GM21737 (cell line): Measurements from ENCODE around the gene CHCHD4.

Source experiments
- ATAC-seq: cut with Tn5 transposase; IDR thresholded peaks from one replicate; pipeline ENCODE4 v1.9.1; 2021; ENCODE audit warnings: mild to moderate bottlenecking, moderate library complexity; ENCODE audit not compliant: unreplicated experiment

The CHCHD4 gene

DNA sequence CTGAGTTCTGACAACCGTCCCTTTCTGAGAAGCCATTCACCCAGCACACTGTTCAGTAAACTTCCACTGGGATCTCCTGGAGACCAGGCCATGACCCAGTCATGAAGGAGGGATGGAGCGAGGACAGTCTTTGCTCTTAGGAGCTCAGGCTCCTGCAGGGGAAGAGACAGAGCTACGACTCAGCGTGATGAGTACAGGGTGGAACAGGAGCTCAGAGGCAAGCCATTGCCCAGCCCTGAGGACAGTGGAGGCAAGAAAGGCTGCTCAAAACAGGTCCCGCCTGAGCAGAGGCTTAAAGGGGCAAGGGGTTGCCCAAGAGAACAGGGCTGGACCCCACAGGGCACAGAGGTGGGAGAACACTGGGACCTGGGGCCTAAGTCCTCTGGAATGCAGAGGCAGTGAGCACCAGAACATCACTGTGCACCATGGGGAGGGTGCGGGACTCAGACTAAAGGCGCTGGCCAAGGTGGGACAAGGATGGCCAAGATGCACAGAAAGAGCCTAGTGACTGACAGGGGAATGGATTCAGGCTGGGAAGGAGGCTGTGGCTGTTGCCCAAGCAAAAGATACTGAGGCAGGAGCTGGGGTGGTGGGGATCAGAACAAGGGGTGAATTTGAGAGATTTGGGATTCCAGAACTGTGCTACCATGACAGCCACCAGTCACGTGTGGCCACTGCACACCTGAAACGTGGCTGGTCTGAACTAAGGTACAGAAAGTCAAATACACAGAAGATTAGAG, 26.0 kb upstream of the CHCHD4 start:
- ATAC-seq, result no peak

DNA sequence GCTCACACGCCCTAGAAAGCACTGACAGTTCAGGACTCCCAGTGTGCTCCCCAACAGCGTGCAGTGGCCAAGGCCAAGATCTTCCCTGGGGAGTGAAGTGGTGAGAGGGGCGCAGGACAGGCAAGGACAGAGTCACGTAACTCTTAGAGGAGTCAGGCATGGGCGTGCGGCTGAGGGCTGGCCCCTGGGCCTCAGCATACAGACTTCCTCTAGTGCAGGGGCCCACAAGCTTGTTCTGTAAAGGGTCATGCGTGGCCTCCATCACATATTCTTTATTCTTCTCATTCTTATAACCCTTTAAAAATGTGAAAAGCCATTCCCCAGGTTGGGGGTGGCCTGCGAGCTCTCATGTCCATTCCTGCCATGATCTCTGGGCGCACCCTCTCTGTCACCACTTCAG, 25.4 kb upstream of the CHCHD4 start:
- ATAC-seq, result no peak

GRCh38 chr3:14148041-14148985, 23.6 kb upstream of the CHCHD4 start:
- no peak for ATAC-seq

DNA sequence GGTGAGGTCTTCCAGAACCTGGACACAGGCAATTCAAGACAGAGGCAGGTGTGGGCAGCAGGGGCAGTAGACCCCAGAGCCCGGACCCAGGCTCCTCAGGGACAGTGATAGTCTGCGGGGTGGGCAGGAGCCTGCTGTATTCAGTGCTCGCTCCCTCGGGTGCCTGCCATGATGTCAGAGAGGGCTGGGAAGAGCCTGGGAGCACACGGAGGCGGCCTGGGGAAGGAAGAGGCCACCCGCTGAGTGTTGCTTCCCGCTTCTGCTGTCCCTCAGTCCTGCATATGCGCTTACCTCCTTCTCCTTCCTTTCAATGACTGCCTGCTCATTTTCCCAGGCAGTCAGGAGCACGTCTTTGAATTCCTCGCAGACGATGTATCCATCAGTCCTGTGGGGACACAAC, 22.9 kb upstream of the CHCHD4 start:
- ATAC-seq, result no peak

- ATAC-seq, result no peak
Observed at GRCh38 chr3:14147066-14147435, 22.4 kb upstream of the CHCHD4 start.

- ATAC-seq, result no peak
Observed at GRCh38 chr3:14146381-14147065, 21.9 kb upstream of the CHCHD4 start.

GRCh38 chr3:14145670-14146380, 21.2 kb upstream of the CHCHD4 start:
- no peak for ATAC-seq

DNA sequence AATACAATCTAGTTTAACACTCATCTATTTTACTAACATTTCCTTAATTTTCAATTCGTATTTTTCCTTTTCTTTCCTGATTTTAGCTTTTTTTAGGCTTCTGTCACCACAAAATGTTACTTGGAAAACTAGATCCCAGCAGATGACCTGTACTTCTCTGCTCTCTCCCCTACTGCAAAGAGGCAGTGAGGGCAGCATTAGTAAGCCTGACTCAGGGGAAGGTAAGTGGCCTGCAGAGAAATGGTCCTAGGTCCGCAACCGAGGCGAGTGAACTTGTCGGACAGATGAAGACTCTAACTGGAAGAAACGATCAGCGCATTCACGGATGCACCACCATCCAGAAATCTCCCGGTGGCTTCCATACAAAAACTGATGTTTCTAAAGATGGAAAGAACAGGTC, 20.6 kb upstream of the CHCHD4 start:
- ATAC-seq, result no peak

DNA sequence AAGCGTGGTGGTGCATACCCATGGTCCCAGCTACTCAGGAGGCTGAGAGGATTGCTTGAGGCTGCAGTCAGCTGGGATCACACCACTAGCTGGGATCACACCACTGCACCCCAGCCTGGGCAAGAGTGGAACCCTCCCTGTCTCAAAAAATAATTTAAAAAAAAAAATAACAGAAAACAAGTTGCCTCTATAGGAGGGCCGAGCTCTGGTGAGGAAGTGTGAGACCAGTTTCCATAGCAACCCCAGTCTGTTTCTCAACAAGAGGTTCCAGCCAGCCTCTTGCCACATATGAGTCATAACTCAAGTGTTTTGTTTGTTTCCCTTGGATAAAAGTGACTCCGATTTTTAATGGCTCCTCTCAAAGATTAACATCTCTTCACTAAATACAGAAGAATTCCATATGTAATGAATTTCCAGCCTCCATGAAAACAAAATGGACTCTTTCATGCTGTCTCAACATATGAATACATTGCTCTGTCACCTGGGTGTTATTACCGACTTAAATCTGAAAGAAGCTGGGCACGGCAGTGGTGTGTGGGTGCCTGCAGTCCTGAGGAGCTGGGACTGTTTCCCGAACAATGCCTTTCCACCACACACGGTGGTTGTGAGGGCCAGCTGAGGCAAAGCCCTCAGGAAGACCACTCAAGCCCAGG, 19.9 kb upstream of the CHCHD4 start:
- ATAC-seq, result peak; percentile 89

DNA sequence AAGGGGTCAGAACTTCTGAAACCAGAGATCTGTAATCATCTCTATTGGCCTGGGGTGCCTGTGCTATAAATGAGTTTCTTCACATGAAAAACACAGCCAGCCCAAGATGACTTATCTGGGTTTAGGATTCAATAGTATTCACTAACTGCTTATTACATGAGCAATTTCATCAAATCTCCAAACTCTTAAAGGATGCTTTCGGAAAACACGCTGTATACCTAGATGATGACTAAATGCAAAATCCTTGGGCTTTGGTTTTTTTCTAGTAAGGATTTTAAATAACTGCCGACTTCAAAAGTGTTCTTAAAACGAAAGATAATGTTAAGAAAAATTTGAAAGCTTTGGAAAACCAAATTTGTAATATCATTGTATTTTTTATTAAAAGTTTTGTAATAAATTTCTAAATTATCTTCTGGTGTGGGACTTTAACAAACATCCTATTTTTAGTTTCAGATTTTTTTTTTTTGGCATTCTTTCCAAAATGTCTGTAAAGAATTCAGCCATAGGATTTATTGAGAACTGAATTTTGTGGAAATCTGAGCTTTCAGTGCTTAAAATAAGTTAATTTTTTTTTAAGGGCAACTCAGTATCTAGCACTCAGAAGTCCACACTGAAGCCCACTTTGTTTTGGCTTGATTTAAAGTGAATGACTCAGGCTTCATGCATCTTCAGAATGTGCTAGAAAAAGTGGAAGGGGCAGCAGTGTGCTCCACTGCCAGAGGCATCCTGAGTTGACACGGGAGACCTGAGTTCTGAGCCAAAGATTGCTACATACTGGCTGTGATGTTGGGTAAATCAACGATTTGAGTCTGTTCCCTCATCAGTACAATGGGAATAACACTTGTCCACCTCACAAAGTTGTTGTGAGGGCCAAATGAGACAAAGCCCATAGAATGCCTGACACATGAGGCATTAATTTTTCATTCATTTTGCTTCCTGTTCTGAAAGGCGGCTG, 18.9 kb upstream of the CHCHD4 start:
- no peak for ATAC-seq

DNA sequence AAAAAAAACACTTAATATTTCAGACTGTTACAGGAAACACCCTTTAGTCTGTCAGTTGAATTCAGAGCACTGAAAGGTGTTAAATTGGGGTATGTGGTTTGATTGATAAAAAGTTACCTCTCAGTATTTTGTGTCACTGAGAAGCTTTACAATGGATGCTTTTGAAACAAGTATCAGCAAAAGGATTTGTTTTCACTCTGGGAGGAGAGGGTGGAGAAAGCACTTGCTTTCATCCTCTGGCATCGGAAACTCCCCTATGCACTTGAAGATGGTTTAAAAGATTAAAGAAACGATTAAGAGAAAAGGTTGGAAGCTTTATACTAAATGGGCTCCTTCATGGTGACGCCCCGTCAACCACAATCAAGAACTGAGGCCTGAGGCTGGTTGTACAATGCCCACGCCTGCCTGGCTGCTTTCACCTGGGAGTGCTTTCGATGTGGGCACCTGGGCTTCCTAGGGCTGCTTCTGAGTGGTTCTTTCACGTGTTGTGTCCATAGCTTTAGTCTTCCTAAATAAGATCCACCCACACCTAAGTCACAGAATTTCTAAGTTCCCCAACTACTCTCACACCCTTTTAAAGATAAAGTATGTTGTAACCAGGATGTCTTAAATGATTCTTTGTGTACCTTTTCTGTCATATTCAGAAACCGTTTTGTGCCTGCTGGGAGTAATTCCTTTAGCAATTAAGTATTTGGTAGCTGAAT, 18.0 kb upstream of the CHCHD4 start:
- no peak for ATAC-seq

DNA sequence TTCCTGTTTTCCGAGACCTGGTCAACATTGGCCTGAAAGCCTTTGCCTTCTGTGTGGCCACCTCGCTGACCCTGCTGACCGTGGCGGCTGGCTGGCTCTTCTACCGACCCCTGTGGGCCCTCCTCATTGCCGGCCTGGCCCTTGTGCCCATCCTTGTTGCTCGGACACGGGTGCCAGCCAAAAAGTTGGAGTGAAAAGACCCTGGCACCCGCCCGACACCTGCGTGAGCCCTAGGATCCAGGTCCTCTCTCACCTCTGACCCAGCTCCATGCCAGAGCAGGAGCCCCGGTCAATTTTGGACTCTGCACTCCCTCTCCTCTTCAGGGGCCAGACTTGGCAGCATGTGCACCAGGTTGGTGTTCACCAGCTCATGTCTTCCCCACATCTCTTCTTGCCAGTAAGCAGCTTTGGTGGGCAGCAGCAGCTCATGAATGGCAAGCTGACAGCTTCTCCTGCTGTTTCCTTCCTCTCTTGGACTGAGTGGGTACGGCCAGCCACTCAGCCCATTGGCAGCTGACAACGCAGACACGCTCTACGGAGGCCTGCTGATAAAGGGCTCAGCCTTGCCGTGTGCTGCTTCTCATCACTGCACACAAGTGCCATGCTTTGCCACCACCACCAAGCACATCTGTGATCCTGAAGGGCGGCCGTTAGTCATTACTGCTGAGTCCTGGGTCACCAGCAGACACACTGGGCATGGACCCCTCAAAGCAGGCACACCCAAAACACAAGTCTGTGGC, 17.1 kb upstream of the CHCHD4 start:
- ATAC-seq, result no peak

- ATAC-seq, result no peak
Observed at GRCh38 chr3:14141144-14141543, 16.5 kb upstream of the CHCHD4 start.

GRCh38 chr3:14140668-14141067, 16.0 kb upstream of the CHCHD4 start:
- ATAC-seq, result no peak

- ATAC-seq, result no peak
Observed at GRCh38 chr3:14139771-14140170, 15.1 kb upstream of the CHCHD4 start.

DNA sequence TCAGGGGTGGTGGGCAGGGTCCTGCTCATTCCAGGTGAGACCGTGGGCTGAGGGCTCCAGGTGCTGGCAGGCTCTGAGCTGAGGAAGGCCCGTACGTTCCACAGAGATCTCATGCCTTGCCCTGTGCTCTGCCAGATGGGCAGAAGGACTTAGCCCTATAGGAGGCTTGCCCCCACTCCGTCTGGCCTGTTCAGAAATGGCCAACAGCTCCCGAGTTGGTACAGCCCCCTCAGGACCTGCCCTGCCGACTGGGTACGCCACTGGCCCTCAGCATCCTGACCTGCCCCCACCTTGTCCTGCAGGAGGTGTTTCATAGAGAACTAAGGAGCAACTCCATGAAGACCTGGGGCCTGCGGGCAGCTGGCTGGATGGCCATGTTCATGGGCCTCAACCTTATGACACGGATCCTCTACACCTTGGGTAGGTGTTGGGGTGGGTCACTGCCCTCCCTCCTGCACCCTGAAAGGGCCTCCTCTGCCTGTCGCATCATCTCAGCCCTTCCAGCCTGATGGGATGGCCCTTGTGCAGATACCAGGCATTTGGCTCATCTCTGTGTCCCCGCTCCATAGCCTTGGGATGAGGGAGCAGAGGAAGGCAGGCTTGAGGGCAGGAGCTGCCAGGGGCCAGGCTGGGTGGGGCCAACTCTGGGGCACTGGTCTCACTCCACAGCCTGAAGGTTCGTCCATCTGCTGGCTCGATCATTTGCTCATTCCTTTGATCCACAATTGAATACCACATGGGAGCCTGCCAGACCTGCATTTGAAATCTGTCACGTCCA, 14.4 kb upstream of the CHCHD4 start:
- no peak for ATAC-seq
